NCI-H1417 treated with DMSO at 0.1 percent for 48 hours (cell line): ENCODE results near the gene WDR1.

Experiments used
- DNase-seq: peaks from one replicate; lab custom pipeline; 2025; lab: John Stamatoyannopoulos, UW

The WDR1 gene

GRCh38 chr4:10113362-10114047 is 3.1 kb downstream of the WDR1 start:
- no peak for DNase-seq

GRCh38 chr4:10112658-10113284 is 3.8 kb downstream of the WDR1 start:
- no peak for DNase-seq

GRCh38 chr4:10111067-10111801 is 5.4 kb downstream of the WDR1 start:
- DNase-seq = no peak

- no peak for DNase-seq
Observed at GRCh38 chr4:10109995-10110670, 6.5 kb downstream of the WDR1 start.

- no peak for DNase-seq
Observed at GRCh38 chr4:10108818-10109783, 7.5 kb downstream of the WDR1 start.

- DNase-seq = no peak
Observed at GRCh38 chr4:10108391-10108790, 8.2 kb downstream of the WDR1 start.

GRCh38 chr4:10107111-10108091 is 9.2 kb downstream of the WDR1 start:
- no peak for DNase-seq

- DNase-seq = no peak
Observed at GRCh38 chr4:10106421-10107039, 10.1 kb downstream of the WDR1 start.

- DNase-seq = no peak
Observed at GRCh38 chr4:10105920-10106319, 10.7 kb downstream of the WDR1 start.

GRCh38 chr4:10105421-10105820 is 11.2 kb downstream of the WDR1 start:
- no peak for DNase-seq

GRCh38 chr4:10104991-10105276 is 11.7 kb downstream of the WDR1 start:
- DNase-seq = no peak

- no peak for DNase-seq
Observed at GRCh38 chr4:10104211-10104990, 12.2 kb downstream of the WDR1 start.

- DNase-seq = no peak
Observed at GRCh38 chr4:10102474-10103332, 13.9 kb downstream of the WDR1 start.

- DNase-seq = no peak
Observed at GRCh38 chr4:10101671-10102473, 14.7 kb downstream of the WDR1 start.

- no peak for DNase-seq
Observed at GRCh38 chr4:10100734-10101216, 15.8 kb downstream of the WDR1 start.

GRCh38 chr4:10099499-10100325 is 16.9 kb downstream of the WDR1 start:
- no peak for DNase-seq
